Measurements from ENCODE around the gene WRAP73. TPM values are rescaled to one million over a fixed set of nuclear protein-coding genes. Genes with fewer than 3 reads are reported as not detected.

Gene WRAP73
- total RNA-seq, 2 experiments from 2014 or later: 22.3 to 22.7 TPM

DNA sequence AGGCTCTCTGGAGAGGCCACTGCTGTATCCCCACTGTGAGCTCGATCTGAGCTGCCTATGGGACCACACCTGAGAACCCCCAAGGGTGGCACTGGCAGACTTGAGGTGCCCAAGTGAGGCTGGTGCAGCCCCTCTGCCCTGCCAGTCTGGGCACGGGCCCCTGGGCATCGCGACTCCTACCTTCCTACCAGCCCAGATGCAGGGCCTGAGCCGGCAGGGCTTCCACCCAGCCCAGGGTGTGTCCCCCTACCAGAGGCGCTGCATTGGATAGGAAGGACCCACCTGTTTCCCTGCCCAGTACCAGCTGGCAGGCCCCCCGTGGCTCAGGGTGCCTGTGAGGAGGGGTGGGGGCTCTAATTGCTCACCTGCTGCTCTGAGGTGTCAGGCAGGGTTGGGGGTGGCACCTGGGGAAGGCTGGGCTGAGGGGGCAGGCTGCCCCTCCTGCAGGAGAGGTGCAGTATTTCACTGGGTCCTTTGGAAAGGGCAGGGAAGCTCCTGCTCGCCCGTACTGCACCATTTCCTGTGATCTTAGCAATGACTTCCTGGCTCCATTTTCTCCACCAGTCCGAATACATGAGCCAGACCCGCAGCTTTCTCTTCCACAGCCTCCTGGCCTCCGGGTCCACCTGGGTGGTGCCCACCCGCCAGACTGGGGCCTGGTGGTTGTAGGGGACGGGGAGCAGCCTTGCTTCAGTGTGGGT is 14.2 kb upstream of the WRAP73 start:
- Histone ChIP-seq H3K4me1 (ENCODE audit: insufficient read depth, low read length) (no peaks in the 10 kb centered on the region), H3K4me3 (ENCODE audit: low read length) (no peak overlapping the region), H3K36me3 (ENCODE audit: insufficient read depth, low read length) (no peaks in the 10 kb centered on the region), H3K9me3 (ENCODE audit: control insufficient read depth in 1 of 2, insufficient read depth in 1 of 2, low read length in 2 of 2) (no peaks in the 10 kb centered on the region), H3K27ac (ENCODE audit: low read depth in 1 of 2, low read length in 2 of 2) (no peak overlapping the region), H3K27me3 (ENCODE audit: control insufficient read depth in 1 of 2, insufficient read depth in 2 of 2, low read length in 2 of 2) (peaks cover 0 to 5% of the 10 kb centered on the region in 2 experiments)
- TF ChIP-seq, protein P1, sequence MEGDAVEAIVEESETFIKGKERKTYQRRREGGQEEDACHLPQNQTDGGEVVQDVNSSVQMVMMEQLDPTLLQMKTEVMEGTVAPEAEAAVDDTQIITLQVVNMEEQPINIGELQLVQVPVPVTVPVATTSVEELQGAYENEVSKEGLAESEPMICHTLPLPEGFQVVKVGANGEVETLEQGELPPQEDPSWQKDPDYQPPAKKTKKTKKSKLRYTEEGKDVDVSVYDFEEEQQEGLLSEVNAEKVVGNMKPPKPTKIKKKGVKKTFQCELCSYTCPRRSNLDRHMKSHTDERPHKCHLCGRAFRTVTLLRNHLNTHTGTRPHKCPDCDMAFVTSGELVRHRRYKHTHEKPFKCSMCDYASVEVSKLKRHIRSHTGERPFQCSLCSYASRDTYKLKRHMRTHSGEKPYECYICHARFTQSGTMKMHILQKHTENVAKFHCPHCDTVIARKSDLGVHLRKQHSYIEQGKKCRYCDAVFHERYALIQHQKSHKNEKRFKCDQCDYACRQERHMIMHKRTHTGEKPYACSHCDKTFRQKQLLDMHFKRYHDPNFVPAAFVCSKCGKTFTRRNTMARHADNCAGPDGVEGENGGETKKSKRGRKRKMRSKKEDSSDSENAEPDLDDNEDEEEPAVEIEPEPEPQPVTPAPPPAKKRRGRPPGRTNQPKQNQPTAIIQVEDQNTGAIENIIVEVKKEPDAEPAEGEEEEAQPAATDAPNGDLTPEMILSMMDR (IDR thresholded peaks at IDR 0.05): no peak
- ChIA-PET CTCF (no interaction called here), POLR2A (no interaction called here)
- H3K27ac Mint-ChIP-seq: no peak overlapping the region
- H3K4me1 Mint-ChIP-seq (ENCODE audit: low read depth): no peaks in the 10 kb centered on the region
- H3K9me3 Mint-ChIP-seq: no peaks in the 10 kb centered on the region
- no peak overlapping the region for H3K4me3 Mint-ChIP-seq
- intact Hi-C loops (cut with DNase I, micrococcal nuclease): no loop called here
- H3K36me3 Mint-ChIP-seq (ENCODE audit: low read depth): no peaks in the 10 kb centered on the region
- no peak for DNase-seq
- ATAC-seq (ENCODE audit: poor library complexity): no peak
- H3K27me3 Mint-ChIP-seq: peaks cover 11% of the 10 kb centered on the region

DNA sequence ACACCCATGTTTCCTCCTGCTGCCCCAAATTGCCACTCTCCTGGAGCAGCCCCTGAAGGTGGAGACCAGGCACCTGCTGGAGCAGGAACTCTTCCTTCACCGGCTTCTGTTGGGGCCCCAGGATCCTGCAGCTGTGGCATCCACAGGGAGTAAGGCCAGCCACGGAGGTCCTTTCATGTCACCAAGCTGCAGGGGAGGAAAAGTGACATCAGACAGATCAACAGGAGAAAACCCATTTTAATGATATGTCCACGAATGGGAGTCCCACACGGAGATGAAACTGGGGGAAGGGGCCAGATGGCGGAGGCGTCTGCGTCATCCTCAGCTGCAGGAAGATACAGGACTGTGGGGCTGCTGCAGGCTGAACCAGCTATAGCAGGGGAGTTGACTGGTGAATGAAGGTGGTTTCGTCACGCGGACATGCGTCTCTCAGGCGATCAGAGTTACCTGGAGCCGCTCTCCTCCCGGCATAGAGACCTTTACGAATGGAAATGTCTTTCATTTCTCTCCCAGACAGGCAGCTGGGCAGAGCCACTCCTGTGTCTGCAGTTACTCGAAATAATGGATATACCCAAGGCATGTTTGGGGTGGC is 12.3 kb upstream of the WRAP73 start:
- ChIA-PET POLR2A (no interaction called here), CTCF (interaction anchor here (0.7 kb wide), 1 partner anchor 43 kb away, joined by 3 read pairs; no protein-coding TSS in a partner anchor)
- H3K27me3 ChIP-seq (ENCODE audit: control insufficient read depth in 1 of 2, insufficient read depth in 2 of 2, low read length in 2 of 2): peaks cover 6 to 8% of the 10 kb centered on the region in 2 experiments
- intact Hi-C loops (cut with DNase I, micrococcal nuclease): no loop called here
- H3K9me3 ChIP-seq (ENCODE audit: control insufficient read depth in 1 of 2, insufficient read depth in 1 of 2, low read length in 2 of 2): no peaks in the 10 kb centered on the region
- TF ChIP-seq, protein P1 (IDR thresholded peaks at IDR 0.05): no peak
- Mint-ChIP-seq H3K36me3 (ENCODE audit: low read depth) (no peaks in the 10 kb centered on the region), H3K27ac (no peak overlapping the region), H3K27me3 (peaks cover 20% of the 10 kb centered on the region), H3K9me3 (no peaks in the 10 kb centered on the region), H3K4me3 (no peak overlapping the region), H3K4me1 (ENCODE audit: low read depth) (no peaks in the 10 kb centered on the region)
- DNase-seq: no peak
- H3K36me3 ChIP-seq (ENCODE audit: insufficient read depth, low read length): no peaks in the 10 kb centered on the region
- no peaks in the 10 kb centered on the region for H3K4me1 ChIP-seq (ENCODE audit: insufficient read depth, low read length)
- no peak overlapping the region for H3K27ac ChIP-seq (ENCODE audit: low read depth in 1 of 2, low read length in 2 of 2)
- ATAC-seq (ENCODE audit: poor library complexity): no peak
- H3K4me3 ChIP-seq (ENCODE audit: low read length): no peak overlapping the region

DNA sequence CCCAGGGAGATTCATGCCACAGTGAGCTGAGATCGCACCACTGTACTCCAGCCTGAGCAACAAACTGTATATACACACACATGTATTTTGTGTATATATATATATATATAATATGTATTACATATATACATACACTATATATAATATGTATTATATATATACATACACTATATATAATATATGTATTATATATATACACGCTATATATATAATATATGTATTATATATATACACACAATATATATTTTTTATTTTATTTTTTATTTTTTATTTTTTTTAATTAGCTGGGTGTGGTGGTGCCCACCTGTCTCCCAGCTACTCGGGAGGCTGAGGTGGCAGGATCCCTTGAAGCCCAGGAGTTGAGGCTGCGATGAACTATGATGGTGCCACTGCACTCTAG is 11.7 kb upstream of the WRAP73 start:
- H3K27ac ChIP-seq (ENCODE audit: low read depth in 1 of 2, low read length in 2 of 2): no peak overlapping the region
- H3K4me1 ChIP-seq (ENCODE audit: insufficient read depth, low read length): no peaks in the 10 kb centered on the region
- Mint-ChIP-seq H3K27me3 (peaks cover 22% of the 10 kb centered on the region), H3K36me3 (ENCODE audit: low read depth) (no peaks in the 10 kb centered on the region), H3K4me1 (ENCODE audit: low read depth) (no peaks in the 10 kb centered on the region), H3K4me3 (no peak overlapping the region), H3K9me3 (no peaks in the 10 kb centered on the region), H3K27ac (no peak overlapping the region)
- POLR2A ChIA-PET: no interaction called here
- no peak for DNase-seq
- TF ChIP-seq, protein P1 (IDR thresholded peaks at IDR 0.05): no peak
- peaks cover 5 to 13% of the 10 kb centered on the region in 2 experiments for H3K27me3 ChIP-seq (ENCODE audit: control insufficient read depth in 1 of 2, insufficient read depth in 2 of 2, low read length in 2 of 2)
- intact Hi-C loops (cut with DNase I, micrococcal nuclease): no loop called here
- CTCF ChIA-PET: interaction anchor here (0.7 kb wide), 1 partner anchor 43 kb away, joined by 3 read pairs; no protein-coding TSS in a partner anchor
- H3K9me3 ChIP-seq (ENCODE audit: control insufficient read depth in 1 of 2, insufficient read depth in 1 of 2, low read length in 2 of 2): no peaks in the 10 kb centered on the region
- ATAC-seq (ENCODE audit: poor library complexity): no peak
- no peaks in the 10 kb centered on the region for H3K36me3 ChIP-seq (ENCODE audit: insufficient read depth, low read length)
- no peak overlapping the region for H3K4me3 ChIP-seq (ENCODE audit: low read length)
